Liver (tissue), 9 donors: ENCODE data around the gene DMPK. TPM values are rescaled to one million over a fixed set of nuclear protein-coding genes. Genes with fewer than 3 reads are reported as not detected.
A peak's percentile ranks its signal among the peaks of the same experiment; 100 is the strongest.

Experiments
- DNase-seq: peaks from one replicate; pipeline ENCODE4 v3.0.0-alpha.2; 2017; ENCODE audit warnings: low spot score
- H3K27ac ChIP-seq, 2 donors: one replicate each; pipeline ENCODE4 v1.7.0; 2013; ENCODE audit warnings: inconsistent platforms in 2 of 2, low read length in 2 of 2, control low read depth in 1 of 2, low read depth in 1 of 2, mild to moderate bottlenecking in 1 of 2
- H3K27me3 ChIP-seq, 4 donors: one replicate each; pipeline versions ENCODE4 v1.6.1 to v1.7.0; 2013; ENCODE audit warnings: low read length in 3 of 4, inconsistent platforms in 1 of 4, mild to moderate bottlenecking in 1 of 4, moderate library complexity in 1 of 4; ENCODE audit not compliant: control insufficient read depth in 4 of 4, insufficient read depth in 4 of 4
- H3K36me3 ChIP-seq, 4 donors: one replicate each; pipeline versions ENCODE4 v1.6.1 to v1.7.0; 2013; ENCODE audit warnings: low read length in 3 of 4, mild to moderate bottlenecking in 3 of 4, low read depth in 1 of 4, moderate library complexity in 1 of 4; ENCODE audit not compliant: control insufficient read depth in 4 of 4, insufficient read depth in 3 of 4
- H3K4me1 ChIP-seq, 4 donors: one replicate each; pipeline versions ENCODE4 v1.6.1 to v1.7.0; 2013; ENCODE audit warnings: low read length in 3 of 4, mild to moderate bottlenecking in 3 of 4, moderate library complexity in 1 of 4; ENCODE audit not compliant: control insufficient read depth in 4 of 4, insufficient read depth in 4 of 4
- H3K4me3 ChIP-seq, 3 donors: one replicate each; pipeline versions ENCODE4 v1.6.1 to v1.7.0; 2013; ENCODE audit warnings: low read length in 3 of 3, control low read depth in 1 of 3, low read depth in 1 of 3, mild to moderate bottlenecking in 1 of 3
- H3K9ac ChIP-seq, 2 donors: one replicate each; pipeline ENCODE4 v1.7.0; 2013; ENCODE audit warnings: low read length in 2 of 2, mild to moderate bottlenecking in 2 of 2, moderate library complexity in 2 of 2, control low read depth in 1 of 2, low read depth in 1 of 2
- H3K9me3 ChIP-seq, 4 donors: one replicate each; pipeline versions ENCODE4 v1.6.1 to v1.7.0; 2013; ENCODE audit warnings: low read length in 3 of 4; ENCODE audit not compliant: control insufficient read depth in 4 of 4
- ATF3 ChIP-seq: IDR thresholded peaks from 2 replicates; pipeline ENCODE4 v1.6.1; 2016; ENCODE audit warnings: antibody characterized with exemption
- CTCF ChIP-seq: fragments of 150-350 bp; IDR thresholded peaks from 2 replicates; pipeline ENCODE4 v1.5.1; 2017; ENCODE audit warnings: improper control_type of control experiment, low read depth, low read length; ENCODE audit not compliant: missing input control
- EGR1 ChIP-seq, 2 donors: IDR thresholded peaks; 2 replicates each; pipeline ENCODE4 v1.6.1; 2016 to 2018; ENCODE audit warnings: antibody characterized with exemption in 2 of 2, low read depth in 2 of 2
- FOXA1 ChIP-seq: IDR thresholded peaks from 2 replicates; pipeline ENCODE4 v1.6.1; 2016; ENCODE audit warnings: antibody characterized with exemption
- FOXA2 ChIP-seq: IDR thresholded peaks from 2 replicates; pipeline ENCODE4 v1.6.1; 2016; ENCODE audit warnings: antibody characterized with exemption
- GABPA ChIP-seq, 2 donors: IDR thresholded peaks in 1 of 2; conservative IDR thresholded peaks in 1 of 2; 2 replicates each; pipeline ENCODE4 v1.6.1; 2016; ENCODE audit warnings: antibody characterized with exemption in 2 of 2, mild to moderate bottlenecking in 1 of 2, moderate library complexity in 1 of 2
- HNF4A ChIP-seq, 2 donors: conservative IDR thresholded peaks; 2 replicates each; pipeline ENCODE4 v1.6.1; 2016; ENCODE audit warnings: antibody characterized with exemption in 2 of 2, mild to moderate bottlenecking in 2 of 2
- HNF4G ChIP-seq: IDR thresholded peaks from 2 replicates; pipeline ENCODE4 v1.6.1; 2016; ENCODE audit warnings: antibody characterized with exemption
- JUND ChIP-seq, 2 donors: IDR thresholded peaks; 2 replicates each; pipeline ENCODE4 v1.6.1; 2016; ENCODE audit warnings: antibody characterized with exemption in 2 of 2
- MAX ChIP-seq: IDR thresholded peaks from 2 replicates; pipeline ENCODE4 v1.6.1; 2016; ENCODE audit warnings: antibody characterized with exemption
- NR2F2 ChIP-seq: IDR thresholded peaks from 2 replicates; pipeline ENCODE4 v1.6.1; 2016; ENCODE audit warnings: antibody characterized with exemption
- RAD21 ChIP-seq, 2 donors: IDR thresholded peaks; 2 replicates each; pipeline ENCODE4 v1.6.1; 2016; ENCODE audit warnings: antibody characterized with exemption in 2 of 2, mild to moderate bottlenecking in 2 of 2
- REST ChIP-seq: IDR thresholded peaks from 2 replicates; pipeline ENCODE4 v1.6.1; 2016; ENCODE audit warnings: antibody characterized with exemption, mild to moderate bottlenecking
- RXRA ChIP-seq, 2 donors: IDR thresholded peaks; 2 replicates each; pipeline ENCODE4 v1.6.1; 2017 to 2018; ENCODE audit warnings: antibody characterized with exemption in 2 of 2, mild to moderate bottlenecking in 1 of 2
- SP1 ChIP-seq: IDR thresholded peaks from 2 replicates; pipeline ENCODE4 v1.6.1; 2018; ENCODE audit warnings: antibody characterized with exemption, mild to moderate bottlenecking
- TAF1 ChIP-seq: conservative IDR thresholded peaks from 2 replicates; pipeline ENCODE4 v1.6.1; 2016; ENCODE audit warnings: antibody characterized with exemption, mild to moderate bottlenecking
- YY1 ChIP-seq: IDR thresholded peaks from 2 replicates; pipeline ENCODE4 v1.6.1; 2016; ENCODE audit warnings: antibody characterized with exemption, mild to moderate bottlenecking
- ZBTB33 ChIP-seq: IDR thresholded peaks from 2 replicates; pipeline ENCODE4 v1.6.1; 2016; ENCODE audit warnings: antibody characterized with exemption
- WGBS: extraction: QIAGEN DNeasy Blood & Tissue Kit; methylation state at CpG from one replicate; pipeline ENCODE4 v1.1.7; 2013; 5-methylcytosine and 5-hydroxymethylcytosine counted together
- polyA plus RNA-seq, 2 donors: library from polyadenylated mRNA; stranded (reverse) in 1 of 2; unstranded in 1 of 2; fragments of 200-250 nt in 1 of 2; fragments of >200 nt in 1 of 2; fragmentation: Nextera tagmentation in 1 of 2; extraction: Ambion mirVana in 1 of 2; gene quantifications; one replicate each; pipeline versions ENCODE4 v1.2.1 to v1.2.3, GENCODE V29; 2013 to 2015
- total RNA-seq, 2 donors: library from RNA; depleted of rRNA; stranded (reverse); fragments of >200 nt; gene quantifications; one replicate each; pipeline ENCODE4 v1.2.3, GENCODE V29; 2014
- donor health status: healthy.
- donor health status: healthy.
- donor health status: healthy.
- donor health status: healthy.
- donor health status: healthy.

DMPK gene
- total and polyA plus RNA-seq, 4 donors = 1.8 to 12.5 (median 6.1) TPM

GRCh38 chr19:45771311-45771933 lies 10.9 kb downstream of the DMPK start:
- H3K9me3 ChIP-seq = no peaks in the 10 kb centered on the region
- peak overlapping the region; percentile 38 to 53 for H3K9ac ChIP-seq
- DNase-seq = no peak
- H3K36me3 ChIP-seq = no peaks in the 10 kb centered on the region
- peaks cover 9 to 58% (median 29%) of the 10 kb centered on the region in 4 donors for H3K4me1 ChIP-seq
- WGBS = 82% methylated on average over 46 of the region's 46 CpGs
- no peak for TF ChIP-seq MAX
- peak overlapping the region in 1 of 3 donors; percentile 48 for H3K4me3 ChIP-seq
- peak overlapping the region; percentile 86 to 92 for H3K27ac ChIP-seq
- H3K27me3 ChIP-seq = no peaks in the 10 kb centered on the region

GRCh38 chr19:45770192-45771101 lies 11.8 kb downstream of the DMPK start:
- Histone ChIP-seq H3K9ac (peak overlapping the region; percentile 38 to 53), H3K9me3 (no peaks in the 10 kb centered on the region), H3K4me3 (peak overlapping the region; percentile 61 to 64 (median 62)), H3K27ac (peak overlapping the region; percentile 86 to 92), H3K36me3 (no peaks in the 10 kb centered on the region), H3K4me1 (peaks cover 9 to 66% (median 29%) of the 10 kb centered on the region in 4 donors), H3K27me3 (no peaks in the 10 kb centered on the region)
- TF ChIP-seq HNF4G (no peak), FOXA1 (peak; percentile 37), TAF1 (no peak), GABPA (IDR thresholded peaks at IDR 0.05 in 1 of 2, conservative IDR thresholded peaks at IDR 0.05 in 1 of 2) (peak in 1 of 2 donors; percentile 32), MAX (no peak), CTCF (peak; percentile 81), NR2F2 (no peak), RXRA (IDR thresholded peaks at IDR 0.05) (peak in 1 of 2 donors; percentile 53), SP1 (peak; percentile 93), YY1 (no peak), JUND (IDR thresholded peaks at IDR 0.05) (no peak), RAD21 (IDR thresholded peaks at IDR 0.05) (peak; percentile 77 to 81), HNF4A (conservative IDR thresholded peaks at IDR 0.05) (peak; percentile 31 to 33), FOXA2 (peak; percentile 49), ZBTB33 (no peak), REST (peak; percentile 42), EGR1 (IDR thresholded peaks at IDR 0.05; ENCODE audit: low read depth in 2 of 2) (peak; percentile 76 to 82), ATF3 (no peak)
- peak; percentile 95 for DNase-seq
- 1% methylated on average over 79 of the region's 79 CpGs for WGBS
